SU-DHL-6 (cell line): ENCODE results near the gene ENOX1.

Experiments used
- CTCF ChIP-seq: fragments of 200-600 bp; sonication (generic); IDR thresholded peaks from one replicate; pipeline ENCODE4 v1.5.1; 2017; ENCODE audit warnings: antibody characterized with exemption, mild to moderate bottlenecking, low read length, moderate library complexity; ENCODE audit not compliant: insufficient read depth, poor library complexity, severe bottlenecking
- EZH2phosphoT487 ChIP-seq: fragments of 200-600 bp; sonication (generic), shearing (Covaris generic); conservative IDR thresholded peaks from 2 replicates; pipeline ENCODE4 v1.6.1; 2018; ENCODE audit warnings: mild to moderate bottlenecking, antibody characterized with exemption, low read length, moderate library complexity, mixed read lengths

- TF ChIP-seq CTCF (no peak), EZH2phosphoT487 (no peak)
Measured at GRCh38 chr13:43306372-43306771, 480.4 kb downstream of the ENOX1 start.
